ENCODE results near the gene DOCK4.

- TF ChIP-seq POLR2A (IDR thresholded peaks at IDR 0.05): no peak
- no peak for TF ChIP-seq CTCF (IDR thresholded peaks at IDR 0.05)
Measured at GRCh38 chr7:112125250-112125649, 80.9 kb downstream of the DOCK4 start.

Data from testis (tissue), 2 donors.